Measurements from ENCODE around the gene FAAP20. TPM values are rescaled to one million over a fixed set of nuclear protein-coding genes. Genes with fewer than 3 reads are reported as not detected.

The FAAP20 gene
- total and polyA plus RNA-seq, 9 of the 15 experiments (the other 6 are each of a cell fraction or from before 2014, with no cell fraction given): 0.58 to 143 (median 9.9) TPM

DNA sequence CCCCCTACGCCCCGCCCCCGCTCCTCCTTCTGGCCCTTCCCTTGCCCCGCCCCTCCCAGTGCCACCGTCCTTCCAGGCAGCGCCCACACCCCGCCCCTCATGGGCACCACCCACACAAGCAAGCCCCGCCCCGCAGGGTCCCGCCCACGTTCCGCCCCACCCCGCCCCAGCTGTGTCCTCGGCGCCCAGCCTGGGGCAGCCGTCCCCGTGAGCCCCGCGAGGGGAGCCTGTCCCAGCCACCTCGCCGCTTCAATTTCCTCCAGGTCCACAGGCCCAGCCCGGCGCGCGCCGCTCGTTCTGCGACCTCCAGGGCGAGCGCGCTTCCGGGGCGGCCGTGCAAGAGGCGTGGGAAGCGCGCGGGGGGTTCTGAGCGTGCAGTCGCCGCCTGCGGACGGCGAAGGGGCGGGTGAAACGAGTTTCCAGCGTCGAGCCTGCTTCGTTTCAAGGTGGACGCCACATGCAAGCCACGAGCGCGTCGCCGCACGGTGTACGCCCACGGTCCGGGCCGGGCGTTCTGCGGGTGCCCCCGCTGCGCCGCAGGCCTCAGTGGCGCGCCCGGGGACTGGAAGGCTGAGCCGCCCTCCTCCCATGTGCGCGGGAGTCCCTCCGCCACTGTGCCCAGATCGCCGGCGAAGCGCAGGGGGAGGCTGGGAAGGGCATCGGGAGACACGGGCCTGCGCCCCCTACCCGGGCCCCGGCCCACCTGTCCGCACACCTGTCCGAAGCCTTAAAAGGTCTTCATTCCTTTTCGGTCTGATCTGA is 10.8 kb upstream of the FAAP20 start (continued):
- TF ChIP-seq ZNF431 (CRISPR knock-in tag; IDR thresholded peaks at IDR 0.05) (peak; percentile 85), HMG20B (CRISPR knock-in tag; IDR thresholded peaks at IDR 0.05) (no peak), MAZ (CRISPR knock-in tag; conservative IDR thresholded peaks at IDR 0.05 in 1 of 2, IDR thresholded peaks at IDR 0.05 in 1 of 2) (peak; percentile 84 to 85), HNRNPLL (IDR thresholded peaks at IDR 0.05; ENCODE audit: low read depth, low read length, poor library complexity, severe bottlenecking) (no peak), ZNF133 (CRISPR knock-in tag; IDR thresholded peaks at IDR 0.05) (no peak), MAFF (IDR thresholded peaks at IDR 0.05; ENCODE audit: low read length) (no peak), ZNF224 (CRISPR knock-in tag; IDR thresholded peaks at IDR 0.05) (0 out of 2 replicates have a peak, but pooled peaks have one; percentile 34)
- TF ChIP-seq, protein P1, sequence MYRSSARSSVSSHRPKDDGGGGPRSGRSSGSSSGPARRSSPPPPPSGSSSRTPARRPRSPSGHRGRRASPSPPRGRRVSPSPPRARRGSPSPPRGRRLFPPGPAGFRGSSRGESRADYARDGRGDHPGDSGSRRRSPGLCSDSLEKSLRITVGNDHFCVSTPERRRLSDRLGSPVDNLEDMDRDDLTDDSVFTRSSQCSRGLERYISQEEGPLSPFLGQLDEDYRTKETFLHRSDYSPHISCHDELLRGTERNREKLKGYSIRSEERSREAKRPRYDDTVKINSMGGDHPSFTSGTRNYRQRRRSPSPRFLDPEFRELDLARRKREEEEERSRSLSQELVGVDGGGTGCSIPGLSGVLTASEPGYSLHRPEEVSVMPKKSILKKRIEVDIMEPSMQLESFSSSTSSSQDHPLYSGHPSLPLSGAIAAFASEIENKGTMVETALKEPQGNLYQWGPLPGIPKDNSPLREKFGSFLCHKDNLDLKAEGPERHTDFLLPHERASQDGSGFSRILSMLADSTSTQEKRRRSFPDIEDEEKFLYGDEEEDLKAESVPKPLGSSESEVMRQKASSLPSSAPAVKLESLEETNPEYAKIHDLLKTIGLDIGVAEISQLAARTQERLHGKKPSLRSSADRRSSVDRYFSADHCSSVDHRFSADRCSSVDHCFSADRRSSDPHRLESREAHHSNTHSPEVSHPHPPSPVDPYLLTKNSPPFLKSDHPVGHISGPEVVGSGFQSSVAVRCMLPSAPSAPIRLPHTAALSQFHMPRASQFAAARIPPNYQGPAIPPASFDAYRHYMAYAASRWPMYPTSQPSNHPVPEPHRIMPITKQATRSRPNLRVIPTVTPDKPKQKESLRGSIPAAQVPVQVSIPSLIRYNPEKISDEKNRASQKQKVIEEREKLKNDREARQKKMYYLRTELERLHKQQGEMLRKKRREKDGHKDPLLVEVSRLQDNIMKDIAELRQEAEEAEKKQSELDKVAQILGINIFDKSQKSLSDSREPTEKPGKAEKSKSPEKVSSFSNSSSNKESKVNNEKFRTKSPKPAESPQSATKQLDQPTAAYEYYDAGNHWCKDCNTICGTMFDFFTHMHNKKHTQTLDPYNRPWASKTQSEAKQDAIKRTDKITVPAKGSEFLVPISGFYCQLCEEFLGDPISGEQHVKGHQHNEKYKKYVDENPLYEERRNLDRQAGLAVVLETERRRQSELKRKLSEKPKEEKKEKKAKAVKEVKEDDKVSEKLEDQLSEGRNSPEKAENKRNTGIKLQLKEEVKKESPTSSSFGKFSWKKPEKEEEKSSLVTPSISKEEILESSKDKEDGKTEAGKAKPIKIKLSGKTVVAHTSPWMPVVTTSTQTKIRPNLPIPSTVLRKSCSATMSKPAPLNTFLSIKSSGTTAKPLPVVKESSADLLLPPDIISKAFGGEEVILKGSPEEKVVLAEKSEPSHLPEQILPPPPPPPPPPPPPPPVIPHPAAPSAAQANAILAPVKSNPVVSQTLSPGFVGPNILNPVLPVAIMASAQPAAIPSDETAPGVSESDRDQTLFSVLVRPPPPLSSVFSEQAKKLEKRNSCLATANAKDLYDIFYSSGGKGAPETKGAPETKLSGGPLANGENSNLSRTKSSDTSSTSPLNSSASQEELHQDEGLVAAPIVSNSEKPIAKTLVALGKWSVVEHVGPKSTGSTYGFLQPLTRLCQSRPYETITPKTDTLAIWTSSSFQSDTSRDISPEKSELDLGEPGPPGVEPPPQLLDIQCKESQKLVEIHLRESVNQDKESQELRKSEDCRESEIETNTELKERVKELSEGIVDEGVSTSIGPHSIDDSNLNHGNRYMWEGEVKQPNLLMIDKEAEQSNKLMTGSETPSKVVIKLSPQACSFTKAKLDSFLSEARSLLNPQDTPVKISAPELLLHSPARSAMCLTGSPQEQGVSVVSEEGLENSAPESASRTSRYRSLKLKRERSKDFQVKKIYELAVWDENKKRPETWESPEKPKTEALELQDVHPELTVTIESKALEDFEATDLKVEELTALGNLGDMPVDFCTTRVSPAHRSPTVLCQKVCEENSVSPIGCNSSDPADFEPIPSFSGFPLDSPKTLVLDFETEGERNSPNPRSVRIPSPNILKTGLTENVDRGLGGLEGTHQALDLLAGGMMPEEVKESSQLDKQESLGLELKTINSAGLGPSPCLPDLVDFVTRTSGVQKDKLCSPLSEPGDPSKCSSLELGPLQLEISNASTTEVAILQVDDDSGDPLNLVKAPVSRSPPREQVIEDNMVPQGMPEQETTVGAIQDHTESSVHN (IDR thresholded peaks at IDR 0.05; ENCODE audit: borderline replicate concordance in 1 of 2, low read depth in 1 of 2): no peak
- TF ChIP-seq, protein P2, sequence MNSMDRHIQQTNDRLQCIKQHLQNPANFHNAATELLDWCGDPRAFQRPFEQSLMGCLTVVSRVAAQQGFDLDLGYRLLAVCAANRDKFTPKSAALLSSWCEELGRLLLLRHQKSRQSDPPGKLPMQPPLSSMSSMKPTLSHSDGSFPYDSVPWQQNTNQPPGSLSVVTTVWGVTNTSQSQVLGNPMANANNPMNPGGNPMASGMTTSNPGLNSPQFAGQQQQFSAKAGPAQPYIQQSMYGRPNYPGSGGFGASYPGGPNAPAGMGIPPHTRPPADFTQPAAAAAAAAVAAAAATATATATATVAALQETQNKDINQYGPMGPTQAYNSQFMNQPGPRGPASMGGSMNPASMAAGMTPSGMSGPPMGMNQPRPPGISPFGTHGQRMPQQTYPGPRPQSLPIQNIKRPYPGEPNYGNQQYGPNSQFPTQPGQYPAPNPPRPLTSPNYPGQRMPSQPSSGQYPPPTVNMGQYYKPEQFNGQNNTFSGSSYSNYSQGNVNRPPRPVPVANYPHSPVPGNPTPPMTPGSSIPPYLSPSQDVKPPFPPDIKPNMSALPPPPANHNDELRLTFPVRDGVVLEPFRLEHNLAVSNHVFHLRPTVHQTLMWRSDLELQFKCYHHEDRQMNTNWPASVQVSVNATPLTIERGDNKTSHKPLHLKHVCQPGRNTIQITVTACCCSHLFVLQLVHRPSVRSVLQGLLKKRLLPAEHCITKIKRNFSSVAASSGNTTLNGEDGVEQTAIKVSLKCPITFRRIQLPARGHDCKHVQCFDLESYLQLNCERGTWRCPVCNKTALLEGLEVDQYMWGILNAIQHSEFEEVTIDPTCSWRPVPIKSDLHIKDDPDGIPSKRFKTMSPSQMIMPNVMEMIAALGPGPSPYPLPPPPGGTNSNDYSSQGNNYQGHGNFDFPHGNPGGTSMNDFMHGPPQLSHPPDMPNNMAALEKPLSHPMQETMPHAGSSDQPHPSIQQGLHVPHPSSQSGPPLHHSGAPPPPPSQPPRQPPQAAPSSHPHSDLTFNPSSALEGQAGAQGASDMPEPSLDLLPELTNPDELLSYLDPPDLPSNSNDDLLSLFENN (IDR thresholded peaks at IDR 0.05; ENCODE audit: low read depth in 2 of 2, low read length in 2 of 2): no peak
- TF ChIP-seq, protein P3, sequence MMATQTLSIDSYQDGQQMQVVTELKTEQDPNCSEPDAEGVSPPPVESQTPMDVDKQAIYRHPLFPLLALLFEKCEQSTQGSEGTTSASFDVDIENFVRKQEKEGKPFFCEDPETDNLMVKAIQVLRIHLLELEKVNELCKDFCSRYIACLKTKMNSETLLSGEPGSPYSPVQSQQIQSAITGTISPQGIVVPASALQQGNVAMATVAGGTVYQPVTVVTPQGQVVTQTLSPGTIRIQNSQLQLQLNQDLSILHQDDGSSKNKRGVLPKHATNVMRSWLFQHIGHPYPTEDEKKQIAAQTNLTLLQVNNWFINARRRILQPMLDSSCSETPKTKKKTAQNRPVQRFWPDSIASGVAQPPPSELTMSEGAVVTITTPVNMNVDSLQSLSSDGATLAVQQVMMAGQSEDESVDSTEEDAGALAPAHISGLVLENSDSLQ (IDR thresholded peaks at IDR 0.05): no peak
